Parathyroid adenoma (tissue), 2 donors: ENCODE results near the gene BTAF1.

Source experiments
- H2AFZ ChIP-seq: fragments of 300-600 bp; sonication (generic); one replicate; pipeline ENCODE4 v1.7.0; 2017; ENCODE audit warnings: antibody characterized with exemption, mild to moderate bottlenecking
- H3K27ac ChIP-seq: fragments of 300-600 bp; sonication (generic); one replicate; pipeline ENCODE4 v1.7.0; 2017
- H3K27me3 ChIP-seq: fragments of 300-600 bp; sonication (generic); one replicate; pipeline ENCODE4 v1.7.0; 2017; ENCODE audit warnings: low read length; ENCODE audit not compliant: control insufficient read depth, insufficient read depth
- H3K36me3 ChIP-seq: fragments of 300-600 bp; sonication (generic); one replicate; pipeline ENCODE4 v1.7.0; 2017; ENCODE audit warnings: low read length; ENCODE audit not compliant: control insufficient read depth, insufficient read depth
- H3K4me1 ChIP-seq: fragments of 300-600 bp; sonication (generic); one replicate; pipeline ENCODE4 v1.7.0; 2017; ENCODE audit warnings: control low read depth
- H3K4me2 ChIP-seq: fragments of 300-600 bp; sonication (generic); one replicate; pipeline ENCODE4 v1.7.0; 2017; ENCODE audit warnings: low read length
- H3K4me3 ChIP-seq: fragments of 300-600 bp; sonication (generic); one replicate; pipeline ENCODE4 v1.7.0; 2017; ENCODE audit warnings: low read depth, low read length
- H3K79me2 ChIP-seq: fragments of 300-600 bp; sonication (generic); one replicate; pipeline ENCODE4 v1.7.0; 2017; ENCODE audit warnings: control low read depth
- H3K9ac ChIP-seq: fragments of 300-600 bp; sonication (generic); one replicate; pipeline ENCODE4 v1.7.0; 2017; ENCODE audit warnings: mild to moderate bottlenecking
- H3K9me3 ChIP-seq: fragments of 300-600 bp; sonication (generic); one replicate; pipeline ENCODE4 v1.7.0; 2017; ENCODE audit warnings: low read length; ENCODE audit not compliant: control insufficient read depth
- TF ChIP-seq, protein P1 (sequence below): fragments of 300-600 bp; sonication (generic); IDR thresholded peaks from one replicate; pipeline ENCODE4 v1.7.0; 2017; ENCODE audit warnings: antibody characterized with exemption, mild to moderate bottlenecking
- donor health status: primary hyperparathyroidism.

The BTAF1 gene

GRCh38 chr10:91896212-91896756, 27.3 kb upstream of the BTAF1 start:
- Histone ChIP-seq H3K4me1 (no peaks in the 10 kb centered on the region), H3K9ac (no peak overlapping the region), H3K9me3 (no peaks in the 10 kb centered on the region), H2AFZ (no peak overlapping the region), H3K79me2 (no peaks in the 10 kb centered on the region), H3K27me3 (no peaks in the 10 kb centered on the region), H3K27ac (no peak overlapping the region), H3K4me3 (no peak overlapping the region), H3K36me3 (no peaks in the 10 kb centered on the region), H3K4me2 (no peak overlapping the region)
- TF ChIP-seq, protein P1, sequence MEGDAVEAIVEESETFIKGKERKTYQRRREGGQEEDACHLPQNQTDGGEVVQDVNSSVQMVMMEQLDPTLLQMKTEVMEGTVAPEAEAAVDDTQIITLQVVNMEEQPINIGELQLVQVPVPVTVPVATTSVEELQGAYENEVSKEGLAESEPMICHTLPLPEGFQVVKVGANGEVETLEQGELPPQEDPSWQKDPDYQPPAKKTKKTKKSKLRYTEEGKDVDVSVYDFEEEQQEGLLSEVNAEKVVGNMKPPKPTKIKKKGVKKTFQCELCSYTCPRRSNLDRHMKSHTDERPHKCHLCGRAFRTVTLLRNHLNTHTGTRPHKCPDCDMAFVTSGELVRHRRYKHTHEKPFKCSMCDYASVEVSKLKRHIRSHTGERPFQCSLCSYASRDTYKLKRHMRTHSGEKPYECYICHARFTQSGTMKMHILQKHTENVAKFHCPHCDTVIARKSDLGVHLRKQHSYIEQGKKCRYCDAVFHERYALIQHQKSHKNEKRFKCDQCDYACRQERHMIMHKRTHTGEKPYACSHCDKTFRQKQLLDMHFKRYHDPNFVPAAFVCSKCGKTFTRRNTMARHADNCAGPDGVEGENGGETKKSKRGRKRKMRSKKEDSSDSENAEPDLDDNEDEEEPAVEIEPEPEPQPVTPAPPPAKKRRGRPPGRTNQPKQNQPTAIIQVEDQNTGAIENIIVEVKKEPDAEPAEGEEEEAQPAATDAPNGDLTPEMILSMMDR, result no peak

GRCh38 chr10:91897421-91897820, 26.1 kb upstream of the BTAF1 start:
- Histone ChIP-seq H3K4me2 (no peak overlapping the region), H3K9me3 (no peaks in the 10 kb centered on the region), H3K9ac (no peak overlapping the region), H2AFZ (no peak overlapping the region), H3K36me3 (no peaks in the 10 kb centered on the region), H3K4me1 (no peaks in the 10 kb centered on the region), H3K27me3 (no peaks in the 10 kb centered on the region), H3K79me2 (no peaks in the 10 kb centered on the region), H3K4me3 (no peak overlapping the region), H3K27ac (no peak overlapping the region)
- TF ChIP-seq, protein P1, result no peak

- H3K4me2 ChIP-seq, result no peak overlapping the region
- no peaks in the 10 kb centered on the region for H3K36me3 ChIP-seq
- TF ChIP-seq, protein P1, result no peak
- no peaks in the 10 kb centered on the region for H3K79me2 ChIP-seq
- no peaks in the 10 kb centered on the region for H3K27me3 ChIP-seq
- no peak overlapping the region for H3K27ac ChIP-seq
- H3K4me1 ChIP-seq, result no peaks in the 10 kb centered on the region
- H3K4me3 ChIP-seq, result no peak overlapping the region
- no peak overlapping the region for H2AFZ ChIP-seq
- no peaks in the 10 kb centered on the region for H3K9me3 ChIP-seq
- no peak overlapping the region for H3K9ac ChIP-seq
Measured at GRCh38 chr10:91901784-91902677, 21.5 kb upstream of the BTAF1 start.

DNA sequence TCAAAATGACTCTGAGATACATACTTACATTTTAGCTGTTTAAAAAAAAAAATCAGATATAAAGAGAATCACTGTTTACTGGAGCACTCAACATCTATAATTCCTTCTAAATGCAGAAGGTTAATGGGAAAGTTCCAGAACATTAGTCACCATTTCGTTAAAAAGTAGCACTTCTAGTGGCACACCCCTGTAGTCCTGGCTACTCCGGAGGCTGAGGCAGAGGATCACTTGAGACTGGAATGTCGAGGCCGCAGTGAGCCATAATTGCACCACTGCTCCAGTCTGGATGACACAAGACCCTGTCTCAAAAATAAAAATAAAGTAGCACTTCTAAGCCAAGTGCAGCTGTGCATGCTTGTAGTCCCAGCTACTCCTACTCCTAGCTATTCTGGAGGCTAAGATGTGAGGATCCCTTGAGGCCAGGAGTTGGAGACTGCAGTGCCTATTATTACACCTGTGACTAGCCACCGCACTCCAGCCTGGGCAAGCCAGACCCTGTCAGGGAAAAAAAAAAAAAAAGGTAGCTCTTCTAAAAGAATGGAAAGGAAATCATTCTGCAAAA, 16.5 kb upstream of the BTAF1 start:
- no peaks in the 10 kb centered on the region for H3K9me3 ChIP-seq
- H3K4me3 ChIP-seq, result no peak overlapping the region
- H3K4me2 ChIP-seq, result no peak overlapping the region
- no peaks in the 10 kb centered on the region for H3K27me3 ChIP-seq
- H2AFZ ChIP-seq, result no peak overlapping the region
- H3K79me2 ChIP-seq, result no peaks in the 10 kb centered on the region
- no peak overlapping the region for H3K27ac ChIP-seq
- H3K36me3 ChIP-seq, result no peaks in the 10 kb centered on the region
- TF ChIP-seq, protein P1, result no peak
- no peaks in the 10 kb centered on the region for H3K4me1 ChIP-seq
- no peak overlapping the region for H3K9ac ChIP-seq
